Lung microvascular endothelial cell (primary cell): ENCODE data around the gene ZCWPW1. TPM values are rescaled to one million over a fixed set of nuclear protein-coding genes. Genes with fewer than 3 reads are reported as not detected.
"Not testable (repeated sequence)": the region's sequence is repeated elsewhere in the genome, so short reads cannot be mapped to it uniquely, and the experiment has no call there.

Experiments
- DNase-seq, 2 donors: peaks; one replicate each; pipeline versions ENCODE4 v3.0.0 to v3.0.0-alpha.2; 2010; ENCODE audit warnings: low read depth in 2 of 2
- total RNA-seq: library from RNA; depleted of rRNA; stranded (reverse); fragments of >200 nt; gene quantifications from 2 replicates; pipeline ENCODE4 v1.2.1, GENCODE V29; 2014

ZCWPW1 gene
- total RNA-seq, 1 donor from 2014 or later, result 0.79 TPM

DNA sequence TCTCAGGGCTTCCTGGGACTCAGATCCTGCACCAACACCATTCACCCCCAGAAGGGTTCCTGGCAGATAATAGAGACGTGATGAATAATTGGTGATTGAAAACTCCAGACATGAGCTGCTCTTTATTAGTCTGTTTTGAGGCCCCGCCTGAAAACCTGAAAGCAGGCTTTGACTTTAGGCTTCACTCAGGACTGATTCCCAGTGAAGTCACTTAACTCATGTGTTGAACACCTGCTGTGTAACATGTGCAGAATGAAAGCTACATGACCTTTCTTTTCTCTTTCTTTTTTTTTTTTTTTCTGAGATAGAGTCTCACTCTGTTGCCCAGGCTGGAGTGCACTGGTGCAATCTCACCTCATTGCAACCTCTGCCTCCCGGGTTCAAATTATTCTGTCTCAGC is 26.7 kb upstream of the ZCWPW1 start:
- DNase-seq, result no peak

DNA sequence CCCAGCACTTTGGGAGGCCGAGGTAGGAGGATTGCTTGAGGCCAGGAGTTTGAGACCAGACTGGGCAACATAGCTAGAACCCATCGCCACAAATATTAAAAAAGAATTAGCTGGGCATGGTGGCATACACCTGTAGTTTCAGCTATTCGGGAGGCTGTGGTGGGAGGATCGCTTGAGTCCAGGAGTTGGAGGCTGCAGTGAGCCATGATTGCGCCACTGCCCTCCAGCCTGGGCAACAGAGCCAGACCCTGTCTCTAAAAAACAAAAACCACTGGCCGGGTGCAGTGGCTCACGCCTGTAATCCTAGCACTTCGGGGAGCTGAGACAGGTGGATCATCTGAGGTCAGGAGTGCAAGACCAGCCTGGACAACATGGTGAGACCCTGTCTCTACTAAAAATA is 25.4 kb upstream of the ZCWPW1 start:
- not testable (repeated sequence) for DNase-seq

GRCh38 chr7:100452513-100452912 is 24.0 kb upstream of the ZCWPW1 start:
- DNase-seq, result no peak

GRCh38 chr7:100449190-100449795 is 20.8 kb upstream of the ZCWPW1 start:
- peak in 1 of 2 donors; percentile 47 for DNase-seq

DNA sequence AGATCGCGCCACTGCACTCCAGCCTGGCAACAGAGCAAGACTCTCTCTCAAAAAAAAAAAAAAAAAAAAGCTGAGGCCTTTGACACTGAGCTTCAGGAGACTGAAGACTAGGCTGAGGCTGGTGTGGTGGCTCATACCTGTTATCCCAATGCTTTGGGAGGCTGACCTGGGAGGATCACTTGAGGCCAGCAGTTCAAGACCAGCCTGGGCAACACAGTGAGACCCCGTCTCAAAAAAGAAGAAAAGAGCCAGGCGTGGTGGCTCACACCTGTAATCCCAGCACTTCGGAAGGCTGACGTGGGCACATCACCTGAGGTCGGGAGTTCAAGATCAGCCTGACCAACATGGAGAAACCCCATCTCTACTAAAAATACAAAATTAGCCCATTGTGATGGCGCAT is 18.9 kb upstream of the ZCWPW1 start:
- DNase-seq, result not testable (repeated sequence)

DNA sequence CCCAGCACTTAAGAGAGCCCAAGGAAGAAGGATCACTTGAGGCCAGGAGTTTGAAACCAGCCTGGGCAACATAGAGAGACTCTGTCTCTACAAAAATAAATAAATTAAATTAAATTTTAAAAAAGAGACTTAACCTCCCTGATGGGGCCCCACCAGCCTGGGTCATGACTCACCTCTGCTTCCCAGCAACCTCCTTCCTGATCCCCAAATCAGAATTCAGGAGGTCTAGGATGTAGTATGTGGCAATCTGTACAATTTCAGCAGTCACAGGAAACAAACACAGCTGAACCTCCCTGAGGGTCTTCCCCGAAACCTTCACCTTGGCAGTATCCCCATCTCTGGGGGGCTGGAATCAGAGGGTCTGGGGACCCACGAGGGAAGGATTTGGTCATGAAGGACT is 17.5 kb upstream of the ZCWPW1 start:
- DNase-seq, result peak in 1 of 2 donors; percentile 52

GRCh38 chr7:100444311-100445278 is 16.1 kb upstream of the ZCWPW1 start:
- DNase-seq, result peak; percentile 97 to 99

- no peak for DNase-seq
These were observed 14.8 kb upstream of the ZCWPW1 start for GRCh38 chr7:100443096-100443840.

- no peak for DNase-seq
These were observed 13.4 kb upstream of the ZCWPW1 start for GRCh38 chr7:100441641-100442535.

GRCh38 chr7:100439244-100439643 is 10.7 kb upstream of the ZCWPW1 start:
- not testable (repeated sequence) for DNase-seq

GRCh38 chr7:100438731-100439130 is 10.2 kb upstream of the ZCWPW1 start:
- not testable (repeated sequence) for DNase-seq

GRCh38 chr7:100438172-100438571 is 9.7 kb upstream of the ZCWPW1 start:
- no peak for DNase-seq

DNA sequence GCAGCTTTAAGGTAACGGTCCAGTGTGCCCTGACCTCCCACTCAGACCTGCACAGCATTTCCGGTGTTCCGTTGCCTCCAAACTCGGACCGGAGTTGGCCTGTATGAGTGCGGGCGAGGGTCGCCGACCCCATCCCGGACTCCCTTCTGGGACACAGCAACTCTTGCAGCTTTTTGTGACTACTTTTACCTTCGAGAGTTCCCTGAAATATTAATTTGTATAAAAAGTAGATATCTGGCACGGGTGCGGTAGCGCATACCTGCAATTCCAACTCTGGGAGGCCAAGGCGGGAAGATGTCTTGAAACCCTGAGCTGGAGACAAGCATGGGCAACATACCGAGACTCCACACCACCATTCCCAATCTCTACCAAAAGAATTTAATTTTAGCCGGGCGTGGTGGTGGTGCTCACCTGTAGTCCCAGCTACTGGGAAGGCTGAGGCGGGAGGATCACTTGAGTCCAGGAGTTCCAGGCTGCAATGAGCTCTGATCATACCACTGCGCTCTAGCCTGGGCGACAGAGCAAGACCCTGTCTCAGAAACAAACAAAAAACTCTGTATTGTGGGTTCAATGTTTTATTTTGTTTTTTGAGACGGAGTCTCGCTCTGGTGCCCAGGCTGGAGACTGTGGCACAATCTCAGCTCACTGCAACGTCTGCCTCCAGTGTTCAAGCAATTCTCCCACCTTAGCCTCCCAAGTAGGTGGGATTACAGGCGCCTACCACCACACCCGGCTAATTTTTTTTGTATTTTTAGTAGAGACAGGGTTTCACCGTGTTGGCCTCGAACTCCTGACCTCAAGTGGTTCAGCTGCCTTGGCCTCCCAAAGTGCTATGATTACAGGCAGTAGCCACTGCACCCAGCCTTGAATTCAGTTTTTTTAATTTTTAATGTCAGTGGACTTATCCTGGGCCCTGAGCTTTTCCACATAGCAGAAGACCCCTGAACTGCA is 8.9 kb upstream of the ZCWPW1 start:
- DNase-seq, result no peak

DNA sequence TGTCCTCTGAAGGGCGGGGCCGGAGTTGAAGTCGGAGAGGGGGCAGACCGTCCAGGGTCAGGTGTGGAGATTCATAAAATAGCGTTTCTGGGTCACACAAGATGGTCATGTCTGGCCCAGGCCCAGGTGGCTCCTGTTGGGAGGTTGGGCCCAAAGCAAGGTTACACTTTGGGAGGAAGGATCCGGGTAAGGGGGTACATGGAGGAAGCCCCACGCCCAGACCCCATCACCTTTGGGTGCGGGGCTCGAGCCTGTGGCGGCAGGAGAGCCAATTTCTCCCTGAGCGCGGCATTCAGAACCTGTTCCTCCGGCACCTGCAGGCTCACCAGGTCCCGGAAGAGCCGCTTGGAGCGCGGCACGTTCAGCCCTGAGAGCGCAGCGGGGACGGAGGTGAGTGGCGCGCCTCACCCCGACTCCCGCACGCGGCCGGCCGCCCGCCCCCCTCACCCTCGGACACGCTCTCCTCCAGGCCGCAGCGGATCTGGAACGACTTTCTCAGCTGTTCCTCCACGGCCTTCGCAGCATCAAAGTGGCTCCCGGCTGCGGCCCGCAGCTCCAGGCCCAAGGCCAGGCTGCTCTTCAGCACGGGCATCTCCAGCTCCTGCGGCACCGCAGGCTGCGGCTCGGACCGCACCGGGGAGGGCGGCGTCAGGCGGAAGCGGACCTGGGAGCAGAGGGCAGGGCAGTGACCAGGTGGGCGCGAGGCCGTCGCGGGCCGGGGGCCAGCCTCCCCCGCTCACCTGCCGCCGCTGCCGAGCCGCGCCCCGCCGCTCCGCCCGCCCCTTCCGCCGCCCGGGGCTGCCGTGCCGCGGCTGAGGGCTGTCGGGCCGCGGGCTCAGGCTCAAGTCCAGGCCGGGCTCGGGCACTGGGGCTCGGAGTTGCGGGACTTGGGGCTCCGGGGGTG is 7.2 kb upstream of the ZCWPW1 start:
- DNase-seq, result peak; percentile 29 to 49

- no peak for DNase-seq
These were observed 6.0 kb upstream of the ZCWPW1 start for GRCh38 chr7:100434297-100435144.

GRCh38 chr7:100433592-100434296 is 5.2 kb upstream of the ZCWPW1 start:
- DNase-seq, result no peak

DNA sequence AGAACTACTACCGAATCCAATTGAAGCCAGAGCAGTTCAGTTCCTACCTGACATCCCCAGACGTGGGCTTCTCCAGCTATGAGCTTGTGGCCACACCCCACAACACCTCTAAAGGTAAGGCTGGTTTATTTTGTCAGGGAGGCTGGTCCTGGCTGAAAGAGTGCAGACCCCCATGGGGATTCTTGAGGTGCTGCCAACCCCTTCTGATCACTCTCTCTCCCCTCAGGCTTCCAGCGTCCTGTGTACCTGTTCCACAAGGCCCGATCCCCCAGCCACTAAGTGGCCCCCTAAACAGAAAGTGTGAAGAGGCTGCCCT is 4.7 kb upstream of the ZCWPW1 start:
- no peak for DNase-seq
